SU-DHL-6 (cell line): Measurements from ENCODE around the gene ANTXR1.

Experiments
- H2AFZ ChIP-seq: fragments of 200-600 bp; sonication (generic); 2 replicates; pipeline ENCODE4 v1.6.1; 2014; ENCODE audit warnings: low read depth, mild to moderate bottlenecking, moderate library complexity, mixed read lengths, antibody characterized with exemption, low read length; ENCODE audit not compliant: severe bottlenecking
- H3F3A ChIP-seq: fragments of 200-600 bp; shearing (Covaris generic); 2 replicates; pipeline ENCODE4 v1.6.0; 2016; ENCODE audit warnings: antibody characterized with exemption, mild to moderate bottlenecking; ENCODE audit not compliant: insufficient read depth
- H3K27ac ChIP-seq: fragments of 200-600 bp; sonication (generic); 2 replicates; pipeline ENCODE4 v1.5.1; 2016; ENCODE audit warnings: low read depth, mild to moderate bottlenecking, low read length, moderate library complexity, mixed read lengths
- H3K27me3 ChIP-seq: fragments of 200-600 bp; sonication (generic), shearing (Covaris generic); 2 replicates; pipeline ENCODE4 v1.6.0; 2014; ENCODE audit warnings: mild to moderate bottlenecking, low read length
- H3K36me3 ChIP-seq: fragments of 200-600 bp; sonication (generic); 2 replicates; pipeline ENCODE4 v1.6.1; 2014; ENCODE audit warnings: mild to moderate bottlenecking, low read length, mixed read lengths
- H3K4me2 ChIP-seq: fragments of 300-600, 200-600 bp; shearing (Covaris generic), sonication (generic); 2 replicates; pipeline ENCODE4 v1.6.0; 2014; ENCODE audit warnings: low read length, low read depth, mild to moderate bottlenecking; ENCODE audit not compliant: poor library complexity, severe bottlenecking
- H3K4me3 ChIP-seq: fragments of 200-600 bp; sonication (generic); 2 replicates; pipeline ENCODE4 v1.5.1; 2014; ENCODE audit warnings: antibody characterized with exemption, low read length, mild to moderate bottlenecking, mixed read lengths; ENCODE audit not compliant: insufficient read depth, poor library complexity, severe bottlenecking
- H3K79me2 ChIP-seq: fragments of 200-600 bp; sonication (generic); 2 replicates; pipeline ENCODE4 v1.6.1; 2014; ENCODE audit warnings: mild to moderate bottlenecking, low read length, moderate library complexity; ENCODE audit not compliant: insufficient read depth
- H3K9ac ChIP-seq: fragments of 200-600 bp; sonication (generic); 2 replicates; pipeline ENCODE4 v1.7.0; 2014; ENCODE audit warnings: mild to moderate bottlenecking, low read length
- H3K9me2 ChIP-seq: fragments of 200-600 bp; sonication (generic); replicated peaks from 2 replicates; pipeline ENCODE4 v1.6.1; 2014; ENCODE audit warnings: low read length; ENCODE audit not compliant: insufficient read depth
- H3K9me3 ChIP-seq: fragments of 200-600 bp; sonication (generic); 2 replicates; pipeline ENCODE4 v1.6.1; 2014; ENCODE audit warnings: low read length, mixed read lengths; ENCODE audit not compliant: insufficient read depth
- H4K20me1 ChIP-seq: fragments of 200-600 bp; sonication (generic); 2 replicates; pipeline ENCODE4 v1.6.1; 2014; ENCODE audit warnings: low read depth, mild to moderate bottlenecking, antibody characterized with exemption, low read length, moderate library complexity, mixed read lengths
- CTCF ChIP-seq: fragments of 200-600 bp; sonication (generic); IDR thresholded peaks from one replicate; pipeline ENCODE4 v1.5.1; 2017; ENCODE audit warnings: antibody characterized with exemption, mild to moderate bottlenecking, low read length, moderate library complexity; ENCODE audit not compliant: insufficient read depth, poor library complexity, severe bottlenecking
- EZH2phosphoT487 ChIP-seq: fragments of 200-600 bp; sonication (generic), shearing (Covaris generic); conservative IDR thresholded peaks from 2 replicates; pipeline ENCODE4 v1.6.1; 2018; ENCODE audit warnings: mild to moderate bottlenecking, antibody characterized with exemption, low read length, moderate library complexity, mixed read lengths

ANTXR1 gene

GRCh38 chr2:69237070-69237670, 224.2 kb downstream of the ANTXR1 start:
- Histone ChIP-seq H3F3A (no peaks in the 10 kb centered on the region), H4K20me1 (no peaks in the 10 kb centered on the region), H3K4me3 (no peak overlapping the region), H3K36me3 (no peaks in the 10 kb centered on the region), H3K27me3 (0 out of 2 replicates have a peak, but pooled peaks cover 3% of the 10 kb centered on the region), H2AFZ (no peak overlapping the region), H3K9ac (no peak overlapping the region), H3K27ac (no peak overlapping the region), H3K79me2 (no peaks in the 10 kb centered on the region), H3K4me2 (no peak overlapping the region), H3K9me3 (no peaks in the 10 kb centered on the region), H3K9me2 (no peaks in the 10 kb centered on the region)
- TF ChIP-seq EZH2phosphoT487 = no peak
- TF ChIP-seq CTCF = no peak

GRCh38 chr2:69238449-69239031, 225.6 kb downstream of the ANTXR1 start:
- Histone ChIP-seq H2AFZ (no peak overlapping the region), H3F3A (no peaks in the 10 kb centered on the region), H3K9me3 (no peaks in the 10 kb centered on the region), H3K9ac (no peak overlapping the region), H3K27ac (no peak overlapping the region), H3K9me2 (no peaks in the 10 kb centered on the region), H3K27me3 (0 out of 2 replicates have a peak, but pooled peaks cover 3% of the 10 kb centered on the region), H4K20me1 (no peaks in the 10 kb centered on the region), H3K4me2 (no peak overlapping the region), H3K79me2 (no peaks in the 10 kb centered on the region), H3K36me3 (no peaks in the 10 kb centered on the region), H3K4me3 (no peak overlapping the region)
- TF ChIP-seq CTCF = no peak

GRCh38 chr2:69241093-69241492, 228.1 kb downstream of the ANTXR1 start:
- Histone ChIP-seq H3K4me3 (no peak overlapping the region), H4K20me1 (no peaks in the 10 kb centered on the region), H3F3A (no peaks in the 10 kb centered on the region), H3K9me2 (no peaks in the 10 kb centered on the region), H3K4me2 (no peak overlapping the region), H3K79me2 (no peaks in the 10 kb centered on the region), H3K9ac (no peak overlapping the region), H3K9me3 (no peaks in the 10 kb centered on the region), H3K36me3 (no peaks in the 10 kb centered on the region), H3K27me3 (0 out of 2 replicates have a peak, but pooled peaks cover 3% of the 10 kb centered on the region), H3K27ac (no peak overlapping the region), H2AFZ (no peak overlapping the region)
- TF ChIP-seq CTCF (no peak), EZH2phosphoT487 (no peak)
